Endothelial cell of umbilical vein (primary cell): Measurements from ENCODE around the gene THAP3.

Source experiments
- CTCF ChIP-seq, 2 donors: IDR thresholded peaks; 1 replicate in 1 of 2; 2 replicates in 1 of 2; pipeline ENCODE4 v1.5.1; 2011; ENCODE audit warnings: low read length in 2 of 2, mild to moderate bottlenecking in 2 of 2, moderate library complexity in 2 of 2, control low read depth in 1 of 2, inconsistent platforms in 1 of 2, low read depth in 1 of 2; ENCODE audit not compliant: insufficient read depth in 1 of 2; ENCODE audit errors: extremely low read depth in 1 of 2
- EZH2 ChIP-seq: IDR thresholded peaks from 2 replicates; pipeline ENCODE4 v1.6.1; 2012; ENCODE audit warnings: borderline replicate concordance, low read depth, mild to moderate bottlenecking, moderate library complexity, low read length, inconsistent platforms; ENCODE audit not compliant: severe bottlenecking
- FOS ChIP-seq: IDR thresholded peaks from 2 replicates; pipeline ENCODE4 v1.6.1; 2011; ENCODE audit warnings: mild to moderate bottlenecking, low read length, moderate library complexity, borderline replicate concordance; ENCODE audit not compliant: insufficient read depth
- MYC ChIP-seq: IDR thresholded peaks from one replicate; pipeline ENCODE4 v1.6.1; 2011; ENCODE audit warnings: mild to moderate bottlenecking, low read depth, low read length
- POLR2A ChIP-seq: IDR thresholded peaks from 2 replicates; pipeline ENCODE4 v1.6.1; 2012; ENCODE audit warnings: low read depth, mild to moderate bottlenecking, control low read depth, low read length
- POLR2AphosphoS5 ChIP-seq: IDR thresholded peaks from 2 replicates; pipeline ENCODE4 v1.6.1; 2012; ENCODE audit warnings: low read depth, mild to moderate bottlenecking, control low read depth, low read length, moderate library complexity; ENCODE audit not compliant: insufficient read depth

DNA sequence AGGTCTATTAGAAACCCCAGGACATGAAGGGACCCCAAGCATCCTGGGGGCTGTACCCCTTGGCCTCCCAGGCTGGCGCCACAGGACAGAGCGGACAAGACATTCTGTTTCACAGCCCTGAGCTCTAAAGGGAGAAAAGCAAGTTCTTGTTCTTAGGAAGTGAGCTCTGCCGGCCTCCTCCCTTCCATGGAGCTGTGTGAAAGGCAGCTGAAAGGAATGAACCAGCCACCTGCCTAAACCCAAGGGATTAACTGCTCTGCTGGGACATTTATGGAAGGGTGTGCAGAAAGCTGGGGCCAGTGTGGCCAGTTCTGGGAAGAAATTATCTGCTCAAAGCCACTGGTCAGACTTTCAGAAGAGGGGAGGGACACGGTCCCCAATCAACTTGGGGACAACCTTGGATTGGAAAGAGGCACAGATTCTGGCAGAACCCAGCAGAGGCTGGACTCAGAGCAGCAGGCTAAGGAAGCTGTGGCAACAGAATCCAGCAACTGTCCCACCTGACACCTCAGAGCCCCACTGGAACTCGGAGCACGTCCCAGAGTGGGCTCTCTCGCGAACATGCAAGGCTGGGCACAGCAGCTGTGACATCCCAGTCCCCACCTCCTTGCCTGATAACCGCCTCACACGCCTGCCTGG, 24.1 kb upstream of the THAP3 start:
- TF ChIP-seq FOS (no peak), CTCF (IDR thresholded peaks at IDR 0.05; ENCODE audit: extremely low read depth in 1 of 2, insufficient read depth in 1 of 2, low read depth in 1 of 2, low read length in 2 of 2) (no peak), POLR2A (no peak), EZH2 (no peak), MYC (no peak), POLR2AphosphoS5 (no peak)
